HepG2 (cell line): Measurements from ENCODE around the gene GDE1. TPM values are rescaled to one million over a fixed set of nuclear protein-coding genes. Genes with fewer than 3 reads are reported as not detected.

ENCODE experiments used
- CHD4 ChIP-seq: fragments of 200-600 bp; sonication (generic); IDR thresholded peaks from 2 replicates; pipeline ENCODE4 v1.7.0; 2017; ENCODE audit warnings: mild to moderate bottlenecking, low read length, borderline replicate concordance
- DNMT3B ChIP-seq: conservative IDR thresholded peaks from 2 replicates; pipeline ENCODE4 v1.6.1; 2016; ENCODE audit warnings: missing biosample characterization, control low read depth
- HDAC1 ChIP-seq: sonication (generic); formaldehyde crosslinking; IDR thresholded peaks from 2 replicates; pipeline ENCODE4 v1.5.1; 2020; ENCODE audit warnings: mild to moderate bottlenecking, missing genetic modification reagents
- HOMEZ ChIP-seq: IDR thresholded peaks from 2 replicates; pipeline ENCODE4 v1.6.1; 2016; ENCODE audit warnings: low read depth
- ISL2 ChIP-seq: sonication (generic); formaldehyde crosslinking; IDR thresholded peaks from 2 replicates; pipeline ENCODE4 v1.5.0; 2020; ENCODE audit warnings: missing genetic modification reagents
- MAX ChIP-seq: IDR thresholded peaks from 2 replicates; pipeline ENCODE4 v1.6.1; 2012; ENCODE audit warnings: inconsistent platforms
- MXD3 ChIP-seq: IDR thresholded peaks from 2 replicates; pipeline ENCODE4 v1.6.1; 2016; ENCODE audit warnings: mild to moderate bottlenecking, missing biosample characterization, missing genetic modification reagents
- NONO ChIP-seq, 2 experiments: fragments of 450-650 bp in 1 of 2; sonication (generic) in 1 of 2; formaldehyde crosslinking in 1 of 2; IDR thresholded peaks in 1 of 2; conservative IDR thresholded peaks in 1 of 2; 2 replicates each; pipeline versions ENCODE4 v1.6.1 to v1.8.0; 2017 to 2022; ENCODE audit warnings: mild to moderate bottlenecking in 1 of 2, missing genetic modification reagents in 1 of 2, moderate library complexity in 1 of 2
- PAF1 ChIP-seq: IDR thresholded peaks from 2 replicates; pipeline ENCODE4 v1.6.1; 2016; ENCODE audit warnings: missing genetic modification reagents, missing compliant biosample characterization
- PTBP1 ChIP-seq: fragments of 200-400 bp; formaldehyde crosslinking; IDR thresholded peaks from 2 replicates; pipeline ENCODE4 v1.6.1; 2018; ENCODE audit warnings: low read length, low read depth; ENCODE audit not compliant: poor library complexity, severe bottlenecking
- RXRB ChIP-seq: IDR thresholded peaks from 2 replicates; pipeline ENCODE4 v1.6.1; 2016; ENCODE audit warnings: borderline replicate concordance, missing genetic modification reagents, missing compliant biosample characterization
- SETDB1 ChIP-seq: sonication (generic); formaldehyde crosslinking; IDR thresholded peaks from 2 replicates; pipeline ENCODE4 v1.5.1; 2020; ENCODE audit warnings: missing genetic modification reagents, mild to moderate bottlenecking, borderline replicate concordance
- TMF1 ChIP-seq: sonication (generic); formaldehyde crosslinking; IDR thresholded peaks from 2 replicates; pipeline ENCODE4 v1.8.1; 2022; ENCODE audit warnings: low read depth, missing genetic modification reagents
- TOE1 ChIP-seq: sonication (generic); formaldehyde crosslinking; IDR thresholded peaks from 2 replicates; pipeline ENCODE4 v1.4.0; 2020; ENCODE audit warnings: mild to moderate bottlenecking, missing genetic modification reagents
- TRIM24 ChIP-seq: sonication (generic); formaldehyde crosslinking; IDR thresholded peaks from 2 replicates; pipeline ENCODE4 v1.8.0; 2022; ENCODE audit warnings: mild to moderate bottlenecking, missing genetic modification reagents
- ZBTB25 ChIP-seq: IDR thresholded peaks from 2 replicates; pipeline ENCODE4 v1.6.1; 2018; ENCODE audit warnings: missing genetic modification reagents
- ZNF138 ChIP-seq: sonication (generic); formaldehyde crosslinking; IDR thresholded peaks from 2 replicates; pipeline ENCODE4 v1.5.0; 2020; ENCODE audit warnings: mild to moderate bottlenecking, low read depth, missing genetic modification reagents
- ZNF34 ChIP-seq: sonication (generic); formaldehyde crosslinking; IDR thresholded peaks from 2 replicates; pipeline ENCODE4 v1.4.0; 2020; ENCODE audit warnings: mild to moderate bottlenecking, missing genetic modification reagents, borderline replicate concordance
- ZNF512B ChIP-seq: sonication (generic); formaldehyde crosslinking; IDR thresholded peaks from 2 replicates; pipeline ENCODE4 v1.5.1; 2020; ENCODE audit warnings: missing genetic modification reagents, mild to moderate bottlenecking, borderline replicate concordance
- polyA plus RNA-seq, 8 experiments: library from polyadenylated mRNA; depleted of rRNA in 3 of 8; stranded (reverse) in 7 of 8; unstranded in 1 of 8; fragments of >200 nt; fragmentation: Illumina TruSeq in 4 of 8; extraction: Trizol in 4 of 8; gene quantifications; 2 replicates each; pipeline versions ENCODE4 v1.2.1 to v1.2.3, GENCODE V29; 2011 to 2016; ENCODE audit warnings: low read depth in 4 of 8, missing spikeins in 1 of 8, mixed read lengths in 1 of 8; ENCODE audit not compliant: insufficient read depth in 1 of 8
- total RNA-seq, 5 experiments: library from RNA; depleted of rRNA; stranded (reverse); fragments of >200 nt; fragmentation: Illumina TruSeq; extraction: Trizol; gene quantifications; 2 replicates each; pipeline ENCODE4 v1.2.3, GENCODE V29; 2016; ENCODE audit warnings: low read depth in 1 of 5
- TF ChIP-seq, protein P1 (sequence below): sonication (generic); formaldehyde crosslinking; IDR thresholded peaks from 2 replicates; pipeline ENCODE4 v1.8.1; 2023; ENCODE audit warnings: mild to moderate bottlenecking, missing genetic modification reagents

The GDE1 gene
- total and polyA plus RNA-seq, 2 of the 13 experiments (the other 11 are each of a cell fraction or from before 2014, with no cell fraction given), result 35.9 to 59.0 TPM

DNA sequence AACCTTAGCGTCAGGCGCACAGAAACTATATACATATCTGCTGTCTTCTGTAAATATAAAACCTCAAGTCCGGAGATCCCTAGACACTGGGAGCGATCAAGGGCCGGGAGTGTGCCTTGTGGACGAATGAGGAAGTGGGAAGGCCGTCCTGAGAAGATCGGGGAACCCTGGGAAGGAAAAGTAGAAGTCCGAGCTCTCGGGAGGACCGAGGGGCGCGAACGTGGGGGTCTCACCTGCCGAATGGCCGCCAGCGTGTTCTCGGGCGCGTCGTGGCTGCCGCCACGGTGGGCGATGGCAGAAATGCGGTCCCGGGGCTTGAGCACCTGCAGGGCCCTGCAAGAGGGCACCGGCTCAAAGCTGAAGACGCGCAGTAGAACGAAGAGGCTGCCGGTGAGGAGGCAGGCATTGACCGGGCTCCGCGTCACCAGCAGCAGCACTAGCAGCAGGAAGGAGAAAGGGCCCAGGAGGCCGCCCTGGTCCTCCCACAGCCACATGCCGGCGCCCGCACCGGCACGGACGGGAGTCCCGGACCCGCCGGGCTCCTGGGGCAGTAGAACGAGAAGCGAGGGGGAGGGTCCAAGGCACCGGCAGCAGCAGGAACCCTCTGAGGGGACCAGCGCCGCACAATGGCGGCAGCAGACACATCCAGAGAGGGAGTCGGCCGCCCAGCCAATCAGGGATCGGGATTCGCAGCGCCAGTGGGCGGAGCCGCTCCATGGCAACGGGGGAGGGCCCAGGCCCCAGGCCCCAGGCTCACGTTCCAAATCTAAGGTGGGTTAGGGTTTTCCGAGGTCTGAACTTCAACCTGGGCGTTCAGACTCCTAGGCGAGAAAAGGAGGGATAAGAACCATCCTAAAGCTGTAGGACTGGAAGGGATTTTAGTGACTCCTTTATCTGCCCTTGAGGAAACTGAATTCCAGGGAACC is at the start of gene GDE1 (continued):
- TF ChIP-seq HOMEZ (no peak; the same call in 1 of the 2 replicates), MAX (peak; percentile 59), ISL2 (CRISPR knock-in tag) (peak; percentile 39), NONO (IDR thresholded peaks at IDR 0.05) (no peak), NONO (CRISPR knock-in tag; conservative IDR thresholded peaks at IDR 0.05) (no peak; the same call in 1 of the 2 replicates), MXD3 (peak; percentile 91), SETDB1 (CRISPR knock-in tag) (no peak), PTBP1 (no peak), ZNF34 (CRISPR knock-in tag) (0 out of 2 replicates have a peak, but pooled peaks have one; percentile 11), TMF1 (CRISPR knock-in tag) (peak; percentile 89), PAF1 (CRISPR knock-in tag) (no peak), HDAC1 (CRISPR knock-in tag) (peak; percentile 96), TRIM24 (CRISPR knock-in tag) (no peak), ZNF512B (no peak; the same call in 1 of the 2 replicates), CHD4 (no peak; the same call in 1 of the 2 replicates), ZBTB25 (CRISPR knock-in tag) (peak; percentile 61; the same call in 1 of the 2 replicates), RXRB (CRISPR knock-in tag) (0 out of 2 replicates have a peak, but pooled peaks have one; percentile 51), DNMT3B (CRISPR knock-in tag) (no peak; the same call in 1 of the 2 replicates), TOE1 (CRISPR knock-in tag) (no peak; the same call in 1 of the 2 replicates), ZNF138 (CRISPR knock-in tag) (no peak; the same call in 1 of the 2 replicates)
- TF ChIP-seq, protein P1, sequence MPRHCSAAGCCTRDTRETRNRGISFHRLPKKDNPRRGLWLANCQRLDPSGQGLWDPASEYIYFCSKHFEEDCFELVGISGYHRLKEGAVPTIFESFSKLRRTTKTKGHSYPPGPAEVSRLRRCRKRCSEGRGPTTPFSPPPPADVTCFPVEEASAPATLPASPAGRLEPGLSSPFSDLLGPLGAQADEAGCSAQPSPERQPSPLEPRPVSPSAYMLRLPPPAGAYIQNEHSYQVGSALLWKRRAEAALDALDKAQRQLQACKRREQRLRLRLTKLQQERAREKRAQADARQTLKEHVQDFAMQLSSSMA (CRISPR knock-in tag), result peak; percentile 41; the same call in 1 of the 2 replicates
